ENCODE data around the gene ECM1. TPM values are rescaled to one million over a fixed set of nuclear protein-coding genes. Genes with fewer than 3 reads are reported as not detected.

ECM1 gene
- total and polyA plus RNA-seq, 2 experiments from 2014 or later: 3.0 to 7.1 TPM

DNA sequence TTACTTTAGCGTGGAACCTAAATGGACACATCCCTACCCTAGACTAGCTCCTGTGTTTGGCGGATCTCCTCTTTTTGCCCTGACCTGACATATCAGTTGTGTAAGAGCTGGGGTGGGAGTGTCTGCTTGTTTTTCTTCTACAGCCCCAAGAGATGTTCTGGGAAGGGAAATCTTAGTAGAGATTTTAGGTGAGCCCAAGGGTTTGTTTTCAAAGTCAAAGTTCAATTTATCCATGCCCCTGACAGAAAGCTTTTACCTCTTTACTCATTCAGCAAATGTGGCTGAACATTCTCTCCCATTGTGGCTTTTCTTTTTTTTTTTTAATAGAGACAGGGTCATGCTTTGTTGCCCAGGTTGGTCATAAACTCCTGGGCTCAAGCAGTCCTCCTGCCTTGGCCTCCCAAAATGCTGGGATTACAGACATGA lies 28.0 kb upstream of the ECM1 start:
- peaks cover 16% of the 10 kb centered on the region for H3K4me1 ChIP-seq (ENCODE audit: insufficient read depth)
- H3K36me3 ChIP-seq (replicated peaks; ENCODE audit: insufficient read depth, low read depth): no peaks in the 10 kb centered on the region
- H3K4me2 ChIP-seq: no peak overlapping the region
- H3K4me3 ChIP-seq: no peak overlapping the region
- H3K9me2 ChIP-seq (replicated peaks; ENCODE audit: insufficient read depth): no peaks in the 10 kb centered on the region
- DNase-seq (ENCODE audit: low spot score): no peak
- H3K9me3 ChIP-seq (ENCODE audit: low read depth): no peaks in the 10 kb centered on the region
- no peaks in the 10 kb centered on the region for H3K27me3 ChIP-seq
- H3K27ac ChIP-seq: no peak overlapping the region
- 65% methylated on average over 2 of the region's 2 CpGs for WGBS (ENCODE audit: low lambda C conversion rate, missing lambda C conversion rate)
- TF ChIP-seq EZH2phosphoT487 (IDR thresholded peaks at IDR 0.05; ENCODE audit: low read depth, severe bottlenecking, unreplicated experiment): no peak
- TF ChIP-seq, protein P1, sequence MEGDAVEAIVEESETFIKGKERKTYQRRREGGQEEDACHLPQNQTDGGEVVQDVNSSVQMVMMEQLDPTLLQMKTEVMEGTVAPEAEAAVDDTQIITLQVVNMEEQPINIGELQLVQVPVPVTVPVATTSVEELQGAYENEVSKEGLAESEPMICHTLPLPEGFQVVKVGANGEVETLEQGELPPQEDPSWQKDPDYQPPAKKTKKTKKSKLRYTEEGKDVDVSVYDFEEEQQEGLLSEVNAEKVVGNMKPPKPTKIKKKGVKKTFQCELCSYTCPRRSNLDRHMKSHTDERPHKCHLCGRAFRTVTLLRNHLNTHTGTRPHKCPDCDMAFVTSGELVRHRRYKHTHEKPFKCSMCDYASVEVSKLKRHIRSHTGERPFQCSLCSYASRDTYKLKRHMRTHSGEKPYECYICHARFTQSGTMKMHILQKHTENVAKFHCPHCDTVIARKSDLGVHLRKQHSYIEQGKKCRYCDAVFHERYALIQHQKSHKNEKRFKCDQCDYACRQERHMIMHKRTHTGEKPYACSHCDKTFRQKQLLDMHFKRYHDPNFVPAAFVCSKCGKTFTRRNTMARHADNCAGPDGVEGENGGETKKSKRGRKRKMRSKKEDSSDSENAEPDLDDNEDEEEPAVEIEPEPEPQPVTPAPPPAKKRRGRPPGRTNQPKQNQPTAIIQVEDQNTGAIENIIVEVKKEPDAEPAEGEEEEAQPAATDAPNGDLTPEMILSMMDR (IDR thresholded peaks at IDR 0.05; ENCODE audit: poor library complexity): no peak
- TF ChIP-seq EZH2 (IDR thresholded peaks at IDR 0.05; ENCODE audit: borderline replicate concordance): no peak
- no peaks in the 10 kb centered on the region for H3K79me2 ChIP-seq
- H4K20me1 ChIP-seq (ENCODE audit: insufficient read depth, poor library complexity, severe bottlenecking): no peaks in the 10 kb centered on the region
- H2AFZ ChIP-seq: no peak overlapping the region

DNA sequence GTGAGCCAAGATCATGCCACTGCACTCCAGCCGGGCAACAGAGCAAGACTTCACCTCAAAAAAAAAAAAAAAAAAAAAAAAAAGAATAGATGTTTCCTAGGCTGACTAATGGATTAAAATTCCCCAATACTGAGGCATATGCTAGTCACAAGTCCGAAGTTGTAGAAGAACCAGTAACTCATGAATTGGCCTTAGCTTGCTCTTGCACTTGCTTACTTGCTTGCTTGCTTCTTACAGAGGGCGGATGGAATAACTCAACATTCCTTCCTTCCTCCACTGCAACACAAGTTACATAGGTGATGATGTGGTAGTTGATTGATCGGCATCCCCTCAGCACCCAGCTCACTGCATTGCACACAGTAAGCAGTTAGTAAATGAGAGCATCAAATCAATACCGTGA lies 23.5 kb upstream of the ECM1 start:
- no peaks in the 10 kb centered on the region for H3K27me3 ChIP-seq
- H3K4me3 ChIP-seq: no peak overlapping the region

GRCh38 chr1:150484861-150485260 lies 23.0 kb upstream of the ECM1 start:
- Histone ChIP-seq H3K36me3 (replicated peaks; ENCODE audit: insufficient read depth, low read depth) (no peaks in the 10 kb centered on the region), H3K4me2 (no peak overlapping the region), H3K27me3 (no peaks in the 10 kb centered on the region), H3K9me3 (ENCODE audit: low read depth) (no peaks in the 10 kb centered on the region), H3K4me3 (no peak overlapping the region), H2AFZ (no peak overlapping the region), H3K79me2 (peaks cover 9% of the 10 kb centered on the region), H4K20me1 (ENCODE audit: insufficient read depth, poor library complexity, severe bottlenecking) (no peaks in the 10 kb centered on the region), H3K9me2 (replicated peaks; ENCODE audit: insufficient read depth) (no peaks in the 10 kb centered on the region), H3K27ac (no peak overlapping the region), H3K4me1 (ENCODE audit: insufficient read depth) (peaks cover 4% of the 10 kb centered on the region)
- no peak for DNase-seq (ENCODE audit: low spot score)
- TF ChIP-seq EZH2 (IDR thresholded peaks at IDR 0.05; ENCODE audit: borderline replicate concordance) (no peak), EZH2phosphoT487 (IDR thresholded peaks at IDR 0.05; ENCODE audit: low read depth, severe bottlenecking, unreplicated experiment) (no peak)
- TF ChIP-seq, protein P1 (IDR thresholded peaks at IDR 0.05; ENCODE audit: poor library complexity): no peak
- 59% methylated on average over 2 of the region's 2 CpGs for WGBS (ENCODE audit: low lambda C conversion rate, missing lambda C conversion rate)

More for the DNA sequence above, 23.5 kb upstream of the ECM1 start:
- Histone ChIP-seq H3K9me3 (ENCODE audit: low read depth) (no peaks in the 10 kb centered on the region), H2AFZ (no peak overlapping the region), H3K4me1 (ENCODE audit: insufficient read depth) (peaks cover 4% of the 10 kb centered on the region), H3K27ac (no peak overlapping the region), H4K20me1 (ENCODE audit: insufficient read depth, poor library complexity, severe bottlenecking) (no peaks in the 10 kb centered on the region), H3K36me3 (replicated peaks; ENCODE audit: insufficient read depth, low read depth) (no peaks in the 10 kb centered on the region), H3K9me2 (replicated peaks; ENCODE audit: insufficient read depth) (no peaks in the 10 kb centered on the region), H3K4me2 (no peak overlapping the region), H3K79me2 (peaks cover 9% of the 10 kb centered on the region)
- DNase-seq (ENCODE audit: low spot score): no peak
- 87% methylated on average over 5 of the region's 5 CpGs for WGBS (ENCODE audit: low lambda C conversion rate, missing lambda C conversion rate)
- no peak for TF ChIP-seq EZH2 (IDR thresholded peaks at IDR 0.05; ENCODE audit: borderline replicate concordance)
- TF ChIP-seq, protein P1 (IDR thresholded peaks at IDR 0.05; ENCODE audit: poor library complexity): no peak
- TF ChIP-seq EZH2phosphoT487 (IDR thresholded peaks at IDR 0.05; ENCODE audit: low read depth, severe bottlenecking, unreplicated experiment): no peak
